Testis (tissue), 3 donors: ENCODE data around the gene SLC6A7. TPM values are rescaled to one million over a fixed set of nuclear protein-coding genes. Genes with fewer than 3 reads are reported as not detected.
A peak's percentile ranks its signal among the peaks of the same experiment; 100 is the strongest.

Source experiments
- DNase-seq: peaks from one replicate; pipeline ENCODE4 v3.0.0-alpha.2; 2019
- H3K27ac ChIP-seq, 2 donors: fragments of 200-600 bp; sonication (generic); one replicate each; pipeline ENCODE4 v1.5.1; 2019
- H3K27me3 ChIP-seq: fragments of 200-600 bp; sonication (generic); one replicate; pipeline ENCODE4 v1.5.1; 2019
- H3K36me3 ChIP-seq: fragments of 200-600 bp; sonication (generic); one replicate; pipeline ENCODE4 v1.5.1; 2017; ENCODE audit warnings: low read depth; ENCODE audit errors: missing control alignments
- H3K4me1 ChIP-seq: fragments of 200-600 bp; sonication (generic); one replicate; pipeline ENCODE4 v1.5.1; 2019
- H3K4me3 ChIP-seq, 2 donors: fragments of 200-600 bp; sonication (generic); one replicate each; pipeline ENCODE4 v1.5.1; 2017 to 2019
- H3K9me3 ChIP-seq: fragments of 200-600 bp; sonication (generic); one replicate; pipeline ENCODE4 v1.5.1; 2017
- CTCF ChIP-seq, 3 experiments: fragments of 450-650 bp in 2 of 3; fragments of 200-600 bp in 1 of 3; sonication (generic) in 1 of 3; IDR thresholded peaks; one replicate each; pipeline ENCODE4 v1.5.1; 2016 to 2019; ENCODE audit warnings: antibody characterized with exemption in 3 of 3, mild to moderate bottlenecking in 2 of 3, moderate library complexity in 1 of 3
- POLR2A ChIP-seq: fragments of 450-650 bp; IDR thresholded peaks from one replicate; pipeline ENCODE4 v1.6.1; 2017; ENCODE audit warnings: antibody characterized with exemption, mild to moderate bottlenecking, moderate library complexity
- WGBS, 2 donors: methylation state at CpG; one replicate each; pipeline ENCODE4 v1.1.5; 2018; 5-methylcytosine and 5-hydroxymethylcytosine counted together
- intact Hi-C: fragments of 100-400 bp; cut with DNase I; formaldehyde crosslinking; loops from one replicate; pipeline ENCODE4 v1.15.1; 2023; ENCODE audit warnings: low total_unique reads
- polyA plus RNA-seq: library from polyadenylated mRNA; stranded (reverse); fragments of 350-450 nt; fragmentation: Illumina TruSeq; extraction: RNeasy Lipid Tissue Mini Kit (QIAGEN cat#74804); gene quantifications from one replicate; pipeline ENCODE4 v1.2.3, GENCODE V29; 2014; ENCODE audit warnings: low read depth, low replicate concordance; ENCODE audit not compliant: insufficient read depth
- total RNA-seq, 2 donors: library from RNA; depleted of rRNA; stranded (reverse); fragments of >200 nt; gene quantifications; one replicate each; pipeline ENCODE4 v1.2.3, GENCODE V29; 2016

SLC6A7 gene
- total and polyA plus RNA-seq, 3 donors from 2014 or later = 0.12 TPM; not detected in 2

GRCh38 chr5:150163547-150164059 is 26.3 kb upstream of the SLC6A7 start:
- no peaks in the 10 kb centered on the region for H3K9me3 ChIP-seq
- intact Hi-C loops = no loop called here
- H3K36me3 ChIP-seq = no peaks in the 10 kb centered on the region
- DNase-seq = peak; percentile 81
- H3K27me3 ChIP-seq = no peaks in the 10 kb centered on the region
- H3K27ac ChIP-seq = peak overlapping the region; percentile 13 to 83
- no peak for TF ChIP-seq CTCF (IDR thresholded peaks at IDR 0.05)
- no peak for TF ChIP-seq POLR2A
- WGBS, 2 donors = 43 to 46% methylated on average over 13 of the region's 13 CpGs
- peaks cover 42% of the 10 kb centered on the region for H3K4me1 ChIP-seq
- no peak overlapping the region for H3K4me3 ChIP-seq

GRCh38 chr5:150164211-150164980 is 25.5 kb upstream of the SLC6A7 start:
- Histone ChIP-seq H3K4me1 (peaks cover 42% of the 10 kb centered on the region), H3K4me3 (no peak overlapping the region), H3K9me3 (no peaks in the 10 kb centered on the region), H3K27me3 (no peaks in the 10 kb centered on the region), H3K27ac (peak overlapping the region; percentile 10 to 83), H3K36me3 (no peaks in the 10 kb centered on the region)
- no peak for TF ChIP-seq POLR2A
- no peak for TF ChIP-seq CTCF (IDR thresholded peaks at IDR 0.05)
- intact Hi-C loops = no loop called here
- peak; percentile 75 for DNase-seq
- 52 to 74% methylated on average over 6 of the region's 6 CpGs for WGBS, 2 donors

- H3K4me3 ChIP-seq = peak overlapping the region; percentile 32 to 43
- H3K9me3 ChIP-seq = no peaks in the 10 kb centered on the region
- H3K27ac ChIP-seq = peak overlapping the region in 1 of 2 donors; percentile 24
- peaks cover 34% of the 10 kb centered on the region for H3K4me1 ChIP-seq
- WGBS, 2 donors = 61 to 62% methylated on average over 6 to 27 of the region's 27 CpGs
- TF ChIP-seq POLR2A = no peak
- no peak for TF ChIP-seq CTCF (IDR thresholded peaks at IDR 0.05)
- intact Hi-C loops = no loop called here
- H3K36me3 ChIP-seq = no peaks in the 10 kb centered on the region
- DNase-seq = no peak
- H3K27me3 ChIP-seq = no peaks in the 10 kb centered on the region
Observed at GRCh38 chr5:150166037-150166649, 23.7 kb upstream of the SLC6A7 start.

- intact Hi-C loops = no loop called here
- peak within 1 kb of the TSS in 1 of 2 donors; percentile 24 for H3K27ac ChIP-seq
Observed at GRCh38 chr5:150166650-150167511, 23.0 kb upstream of the SLC6A7 start, which contains the start of gene CDX1. CDX1 (plus strand) TSS chr5:150166778; CDS start chr5:150166877, 99 bp downstream.

More at GRCh38 chr5:150166650-150167511, 23.0 kb upstream of the SLC6A7 start, which contains the start of gene CDX1:
- 57 to 58% methylated on average over 19 to 76 of the region's 93 CpGs for WGBS, 2 donors
- H3K27me3 ChIP-seq = no peaks in the 10 kb centered on the region
- H3K36me3 ChIP-seq = no peaks in the 10 kb centered on the region
- peak within 1 kb of the TSS; percentile 32 to 43 for H3K4me3 ChIP-seq
- no peak for TF ChIP-seq CTCF (IDR thresholded peaks at IDR 0.05)
- no peak for TF ChIP-seq POLR2A
- H3K4me1 ChIP-seq = peaks cover 34% of the 10 kb centered on the region
- DNase-seq = no peak
- no peaks in the 10 kb centered on the region for H3K9me3 ChIP-seq
